NAMALWA (cell line): Measurements from ENCODE around the gene TCF15.

Experiments
- DNase-seq: peaks from one replicate; pipeline ENCODE4 v3.0.0-alpha.2; 2015; ENCODE audit warnings: low spot score

TCF15 gene

DNA sequence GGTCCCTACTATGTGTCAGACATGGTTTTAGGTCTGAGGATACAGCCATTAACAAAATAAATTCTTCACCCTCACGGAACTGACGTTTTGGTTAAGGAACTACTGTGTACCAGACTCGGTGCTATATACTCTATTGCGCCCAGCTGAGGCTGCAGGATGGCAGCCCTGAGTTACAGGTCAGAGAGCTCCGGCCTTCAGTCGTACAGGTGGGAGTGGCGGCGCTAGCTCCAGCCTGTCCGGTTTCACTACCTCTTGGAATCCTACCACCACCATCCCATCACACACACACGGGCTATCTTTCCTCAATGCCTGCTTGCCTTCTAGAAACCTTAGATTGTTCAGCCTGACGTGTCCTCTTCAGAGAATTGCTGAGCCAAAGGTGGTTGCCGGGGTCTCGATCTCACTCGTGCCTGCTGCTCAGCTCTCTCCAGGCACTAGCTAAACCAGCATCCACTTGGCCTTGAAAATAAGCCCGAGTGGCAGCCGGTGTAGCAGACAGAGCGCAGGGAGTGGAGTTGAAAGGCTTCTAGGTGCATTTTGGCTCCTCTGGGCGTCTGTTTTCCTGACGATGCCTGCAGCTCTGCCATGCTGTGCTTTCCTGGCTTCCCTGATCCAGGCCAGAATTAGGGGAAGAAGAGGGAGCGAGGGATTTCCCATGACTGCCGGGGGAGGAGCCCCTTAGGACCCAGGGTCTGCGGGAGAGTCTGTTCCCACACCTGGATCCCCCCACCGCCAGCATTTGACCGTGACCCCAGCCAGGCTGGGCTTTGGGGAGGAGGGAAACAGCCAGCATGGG, 1.1 kb upstream of the TCF15 start:
- no peak for DNase-seq

DNA sequence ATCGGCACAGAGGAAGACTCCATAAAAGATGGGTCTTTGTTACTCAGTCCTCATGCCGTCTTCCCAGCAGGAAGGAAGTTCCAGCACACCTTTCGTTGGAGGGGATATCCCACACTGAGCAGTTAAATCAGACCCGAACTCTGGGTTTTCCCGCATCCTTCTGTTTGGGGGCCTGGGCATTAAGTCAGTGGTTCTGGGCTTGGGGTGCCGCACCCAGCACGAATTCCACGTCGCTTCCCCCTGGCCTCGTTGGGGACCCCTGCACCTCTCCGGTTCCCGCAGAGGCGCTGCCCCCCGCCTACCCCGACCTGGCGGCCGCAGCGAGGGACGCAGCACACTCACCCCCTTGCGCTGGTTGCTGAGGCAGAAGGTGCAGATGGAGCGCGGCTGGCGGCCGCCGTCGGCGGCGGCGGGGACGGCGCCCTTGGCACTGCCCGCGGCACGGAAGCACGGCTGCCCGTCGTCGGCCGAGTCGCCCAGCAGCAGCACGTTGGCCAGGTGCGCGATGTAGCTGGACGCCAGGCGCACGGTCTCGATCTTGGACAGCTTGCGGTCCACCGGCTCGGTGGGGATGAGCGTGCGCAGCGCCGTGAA, 641 bp downstream of the TCF15 start:
- DNase-seq: no peak

DNA sequence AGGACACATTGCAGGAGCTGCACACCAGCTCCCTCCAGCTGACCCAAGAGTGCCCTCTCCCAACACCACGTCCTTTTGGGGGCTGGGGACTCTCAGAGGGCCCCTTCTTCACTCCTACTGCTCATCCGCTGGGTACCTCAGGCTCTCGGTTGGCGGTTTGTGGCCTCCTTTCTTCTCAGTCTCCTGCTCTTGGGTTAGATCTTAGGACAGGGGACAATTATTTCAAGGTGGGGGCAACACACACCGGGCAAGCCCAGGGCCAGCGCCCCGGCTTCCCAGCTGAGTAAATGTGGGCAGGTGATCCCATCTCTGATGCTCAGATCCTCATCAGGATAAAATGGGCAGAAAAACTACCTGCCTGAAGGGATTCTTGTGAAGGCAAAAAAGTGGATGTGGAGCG, 1.1 kb downstream of the TCF15 start:
- no peak for DNase-seq

DNA sequence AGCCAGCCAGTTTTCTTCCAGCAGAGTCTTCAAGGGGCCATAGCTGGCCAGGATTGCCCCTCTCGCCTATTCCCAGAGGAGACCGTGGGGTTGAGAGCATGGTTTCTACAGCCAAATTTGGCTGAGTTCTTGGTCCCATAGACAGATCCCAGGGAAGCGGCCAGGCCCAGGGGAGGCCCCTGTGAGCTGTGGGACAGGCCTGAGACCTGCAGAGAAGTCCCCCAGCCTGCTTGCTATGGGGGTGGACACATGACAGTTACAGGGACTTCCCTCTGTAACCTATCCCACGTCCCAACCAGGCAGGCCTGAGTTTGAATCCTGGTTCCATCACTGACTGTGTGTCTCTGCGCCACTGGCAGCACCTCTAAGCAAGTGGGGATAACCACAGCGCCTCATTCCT, 2.6 kb downstream of the TCF15 start:
- DNase-seq: no peak

DNA sequence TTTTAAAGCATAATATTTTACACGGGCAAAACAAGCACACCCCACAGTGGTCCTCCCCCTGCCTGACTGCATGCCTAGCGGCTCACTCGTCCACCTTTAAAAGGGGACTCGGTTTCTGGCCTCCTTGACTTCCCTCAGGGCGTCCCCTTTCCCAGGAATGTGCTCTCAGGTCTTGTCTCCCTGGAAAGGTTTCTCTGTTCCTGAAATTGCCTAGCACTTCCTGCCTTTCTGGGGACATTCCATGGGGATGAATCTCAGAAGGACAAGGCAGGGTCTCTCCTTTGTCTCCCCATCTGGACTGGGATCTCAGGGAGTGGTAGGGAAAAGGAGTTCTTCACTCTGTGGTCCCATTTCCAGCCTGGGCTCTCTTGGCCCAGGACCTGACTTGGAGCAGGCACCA, 4.9 kb downstream of the TCF15 start:
- no peak for DNase-seq

DNA sequence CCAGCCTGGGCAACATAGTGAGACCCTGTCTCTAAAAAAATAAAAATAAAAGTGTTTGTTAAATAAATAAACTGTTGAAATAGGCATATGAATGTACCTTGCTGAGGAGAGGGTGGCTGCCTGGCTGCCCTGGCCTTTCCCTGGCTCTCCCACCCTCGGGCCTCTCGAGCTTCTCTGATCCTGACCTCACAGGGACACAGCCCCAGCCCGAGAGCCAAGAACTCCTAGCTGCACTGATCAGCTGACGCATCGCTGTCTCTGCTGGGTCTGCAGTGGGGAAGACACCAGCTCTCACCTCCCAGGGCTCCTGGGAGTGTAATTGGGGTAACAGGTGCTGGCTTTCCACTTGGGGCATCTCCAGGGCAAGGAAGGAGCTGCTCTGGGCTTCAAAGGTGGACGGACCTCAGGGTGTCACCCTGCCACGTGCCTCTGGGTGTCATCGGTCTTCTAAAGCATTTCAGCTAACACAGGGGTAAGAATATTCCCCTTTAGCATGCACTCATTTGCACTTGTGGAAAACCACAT, 6.9 kb downstream of the TCF15 start:
- DNase-seq: no peak

DNA sequence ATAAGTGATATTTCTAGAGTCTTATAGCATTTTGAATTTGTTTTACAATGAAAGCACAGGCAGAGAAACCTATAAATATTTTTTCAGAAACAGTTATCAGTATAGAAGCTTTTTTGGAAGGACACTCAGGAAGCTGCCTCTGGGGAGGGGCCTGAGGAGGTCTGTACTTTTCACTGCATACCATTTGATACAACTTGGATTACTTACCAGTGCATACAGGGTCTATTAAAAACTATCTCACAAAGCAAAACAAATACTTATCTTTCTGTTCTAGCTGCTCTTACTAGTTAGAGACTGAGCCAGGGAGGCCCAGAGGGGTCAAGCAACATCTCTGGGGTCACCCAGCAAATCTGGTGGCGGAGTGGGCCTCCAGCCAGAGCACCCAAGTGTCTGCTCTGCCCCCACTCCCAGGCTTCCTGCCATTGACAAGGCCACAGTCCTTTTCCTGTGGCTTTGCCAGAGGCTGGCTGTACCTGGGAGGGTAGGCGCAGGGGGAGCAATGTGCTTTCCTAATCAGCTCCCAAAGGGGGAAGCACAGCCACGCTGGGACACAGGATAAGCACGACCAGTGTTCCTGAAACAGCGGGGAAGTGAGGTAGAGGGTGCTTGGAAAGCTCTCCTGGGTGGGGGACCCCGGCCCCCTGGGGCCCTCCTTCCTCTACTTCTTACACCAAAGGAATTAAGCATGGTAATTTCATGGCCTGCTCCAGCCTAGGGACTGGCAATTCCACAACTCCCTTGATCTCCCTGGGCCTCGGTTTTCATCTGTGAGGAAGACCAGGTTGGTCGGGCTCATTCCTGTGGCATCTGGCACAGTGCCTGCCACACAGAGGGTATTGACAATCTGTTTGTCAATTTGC, 7.8 kb downstream of the TCF15 start:
- no peak for DNase-seq

DNA sequence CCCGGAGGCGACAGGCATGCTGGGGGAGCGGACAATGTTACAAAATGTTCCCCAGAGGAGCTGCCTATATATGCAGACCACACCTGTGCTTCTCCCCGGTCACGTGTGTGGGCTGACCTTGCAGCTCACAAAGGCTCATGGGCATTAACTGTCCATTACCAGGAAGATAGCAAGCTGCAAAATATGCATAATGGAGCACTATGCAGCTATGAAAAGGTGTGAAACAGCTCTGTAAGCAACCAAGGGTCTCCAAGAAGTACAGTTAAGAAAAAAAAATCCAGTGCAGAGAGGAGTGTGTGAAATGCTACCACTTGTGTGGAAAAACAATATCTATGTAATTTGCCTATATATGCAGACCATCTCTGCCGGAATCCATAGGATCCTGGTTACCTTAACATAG, 9.4 kb downstream of the TCF15 start:
- no peak for DNase-seq

DNA sequence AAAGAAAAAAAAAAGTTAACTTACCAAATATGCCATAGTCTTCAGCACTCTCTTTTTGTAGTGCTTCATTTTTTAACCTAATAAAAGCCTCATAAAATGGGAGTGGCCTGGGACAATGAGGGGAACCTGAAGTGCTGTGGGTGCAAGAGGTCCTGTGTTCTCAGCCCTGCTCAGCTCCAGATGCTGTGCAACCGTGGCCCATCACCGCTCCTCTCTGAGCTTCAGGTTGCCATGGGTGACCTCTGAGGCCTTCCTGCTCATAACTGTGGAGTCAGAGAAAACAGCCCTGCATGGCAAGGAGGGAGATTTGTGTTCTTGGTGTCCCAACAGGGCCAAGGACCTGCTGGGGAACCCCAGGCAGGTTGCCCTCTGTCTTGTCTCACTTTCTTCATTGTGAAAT, 10.0 kb downstream of the TCF15 start:
- no peak for DNase-seq

DNA sequence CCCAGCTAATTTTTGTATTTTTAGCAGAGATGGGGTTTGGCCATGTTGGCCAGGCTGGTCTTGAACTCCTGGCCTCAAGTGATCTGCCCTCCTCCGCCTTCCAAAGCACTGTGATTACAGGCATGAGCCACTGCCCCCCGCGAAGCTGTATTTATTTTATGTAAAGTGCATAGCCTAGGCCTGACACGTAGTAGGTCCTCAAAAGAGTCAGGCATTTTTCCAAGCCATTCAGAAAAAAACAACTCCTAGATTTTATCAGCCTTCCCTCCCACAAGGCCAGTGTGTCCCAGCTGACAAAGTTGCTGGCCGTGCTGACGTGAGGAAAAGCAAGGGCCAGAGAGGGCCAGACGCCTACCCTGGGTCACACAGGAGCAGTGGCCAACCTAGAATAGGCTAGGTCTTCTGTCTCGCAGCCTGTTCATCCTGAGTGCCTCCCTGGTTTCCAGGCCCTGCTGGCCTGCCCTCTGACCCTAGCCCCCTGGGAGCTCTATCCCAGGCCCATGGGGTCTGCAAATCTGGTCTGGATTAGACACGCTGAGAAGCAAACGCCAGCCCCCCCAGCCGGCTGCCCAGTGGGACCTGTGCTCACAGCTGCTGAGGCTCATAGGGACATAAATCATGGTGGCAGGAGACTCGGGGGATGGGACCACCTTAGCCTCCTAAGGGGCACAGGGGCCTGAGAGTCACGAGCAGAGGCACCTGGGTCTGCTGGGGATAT, 11.8 kb downstream of the TCF15 start:
- no peak for DNase-seq

DNA sequence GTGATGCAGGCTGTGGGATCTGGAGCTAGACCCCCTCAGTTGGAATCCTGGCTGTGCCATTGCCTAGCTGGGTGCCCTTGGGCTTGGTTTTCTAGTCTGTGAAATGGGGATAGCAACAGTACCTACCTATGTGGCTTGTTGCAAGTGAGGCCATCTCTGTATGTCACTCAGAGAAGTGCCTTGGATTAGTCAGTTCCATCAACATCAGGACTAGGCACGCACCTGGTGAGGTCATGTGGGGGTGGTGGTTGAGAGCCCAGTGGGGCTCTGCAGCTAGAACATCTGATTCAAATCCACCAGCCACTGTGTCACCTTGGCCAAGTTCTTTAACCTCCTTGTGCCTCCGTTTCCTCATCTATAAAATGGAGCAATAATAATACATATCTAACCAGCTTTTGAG, 12.5 kb downstream of the TCF15 start:
- DNase-seq: no peak

DNA sequence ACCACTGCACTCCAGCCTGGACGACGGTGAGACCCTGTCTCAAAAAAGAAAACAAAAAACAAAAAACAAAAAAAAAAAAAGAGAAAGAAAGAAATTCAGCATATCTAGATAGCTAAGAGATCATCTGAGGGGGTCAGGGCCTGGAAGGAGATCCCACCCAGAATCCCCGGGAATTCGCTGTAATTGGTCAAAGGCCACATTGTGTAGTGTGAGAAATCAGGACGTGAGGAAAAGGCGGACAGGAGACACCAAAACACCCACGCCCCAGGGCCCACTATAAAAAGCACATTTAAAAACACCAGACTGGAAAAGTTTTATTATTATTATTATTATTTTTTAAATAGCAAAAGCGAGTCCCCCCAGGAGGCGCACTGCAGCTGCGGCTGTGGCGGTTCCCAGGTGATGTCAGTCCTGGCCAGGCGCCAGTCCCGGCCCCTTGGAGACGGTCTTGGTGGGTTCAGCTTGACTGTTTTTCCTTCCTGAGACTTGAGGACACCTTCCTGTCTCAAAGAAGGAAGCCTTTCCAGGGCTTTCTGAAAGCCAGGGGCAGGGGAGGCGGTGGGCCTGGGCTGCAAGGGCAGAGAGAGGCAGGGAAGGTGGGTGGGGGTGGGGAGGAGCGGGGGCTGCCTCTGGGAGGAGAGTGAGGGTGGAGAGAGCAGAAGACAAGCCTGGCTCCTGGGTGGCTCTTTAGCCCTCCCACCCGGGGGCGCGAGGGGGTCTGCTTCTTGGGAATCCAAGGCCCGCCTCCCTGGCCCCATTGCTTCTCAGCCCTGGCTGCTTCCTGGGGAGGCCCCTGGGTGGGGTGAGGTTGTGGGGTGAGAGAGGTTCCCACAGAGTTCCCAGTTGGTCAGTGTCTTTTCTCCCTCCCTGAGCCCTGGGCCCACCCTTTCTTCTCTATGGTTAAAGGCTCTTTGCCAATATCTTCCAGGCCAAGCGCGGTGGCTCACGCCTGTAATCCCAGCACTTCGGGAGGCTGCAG, 14.5 kb downstream of the TCF15 start:
- DNase-seq: peak; percentile 37

DNA sequence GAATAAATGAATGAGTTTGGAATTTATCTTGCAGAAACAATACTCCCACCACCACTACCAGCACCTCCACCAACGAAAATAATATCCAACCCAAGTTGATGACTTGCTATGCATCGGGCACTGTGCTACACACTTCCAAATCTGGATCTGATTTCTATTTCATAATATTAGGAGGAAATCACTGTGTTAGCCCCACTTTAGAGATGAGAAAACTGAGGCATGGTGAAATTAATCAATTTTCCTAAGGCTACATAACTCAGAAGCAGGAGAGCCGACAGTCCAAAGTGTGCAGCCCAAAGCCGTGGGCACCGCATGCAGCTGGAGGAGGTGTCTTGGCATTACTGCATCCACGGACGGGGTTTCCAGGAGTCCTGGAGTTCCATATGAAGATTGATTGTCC, 17.6 kb downstream of the TCF15 start:
- DNase-seq: no peak

DNA sequence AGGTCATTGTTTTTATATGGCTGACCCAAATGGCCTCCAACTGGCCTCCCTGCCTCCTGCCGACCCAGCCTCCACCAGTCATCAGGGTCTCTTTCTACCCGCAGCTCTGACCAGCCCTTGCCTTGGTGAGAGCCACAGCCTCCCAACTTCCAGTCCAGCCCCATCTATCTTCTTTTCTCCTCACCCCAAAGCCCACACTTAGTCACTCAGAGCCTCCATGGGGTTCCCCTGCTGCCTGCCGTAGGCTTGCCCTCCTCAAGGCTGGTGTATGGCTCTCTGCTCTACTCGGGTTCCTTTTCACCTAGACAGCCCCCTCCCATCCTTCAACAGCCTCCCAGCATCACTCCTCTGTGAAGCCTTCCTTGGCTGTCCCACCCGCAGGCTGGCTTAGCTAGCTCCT, 18.2 kb downstream of the TCF15 start:
- no peak for DNase-seq

DNA sequence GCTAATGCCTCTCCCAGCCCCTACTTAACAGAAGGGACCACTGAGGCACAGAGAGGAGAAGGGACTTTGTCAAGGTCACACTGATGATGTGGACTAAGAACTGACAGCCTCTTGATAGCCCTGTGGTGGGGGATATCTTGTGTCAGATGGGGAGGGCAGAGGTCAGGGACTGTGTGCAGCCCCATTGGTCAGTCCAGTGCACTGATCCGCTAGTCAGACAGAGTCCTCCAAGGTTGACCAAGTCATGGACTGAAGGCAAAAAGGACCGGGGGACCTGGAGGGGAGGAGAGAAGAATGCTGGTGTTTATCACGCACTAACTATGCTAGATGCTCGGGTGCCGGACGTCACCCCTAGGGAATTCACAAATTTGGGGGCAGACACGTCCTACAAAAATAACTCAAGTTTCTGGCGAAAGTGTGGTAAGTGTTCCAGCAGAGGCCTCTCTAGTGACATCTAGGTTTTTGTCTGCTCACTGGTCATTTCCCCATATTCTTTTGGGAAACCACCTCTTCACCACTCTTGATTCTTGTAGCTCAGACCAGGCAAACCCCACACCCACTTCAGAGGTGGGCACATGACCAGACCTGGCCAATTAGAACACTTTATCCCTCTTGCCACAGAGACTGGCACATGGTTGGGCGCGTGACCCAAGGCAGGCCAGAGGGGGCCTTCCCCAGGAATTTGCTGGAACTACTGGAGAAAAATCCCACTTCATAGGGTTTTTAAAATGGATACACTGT, 21.0 kb downstream of the TCF15 start:
- peak; percentile 26 for DNase-seq

DNA sequence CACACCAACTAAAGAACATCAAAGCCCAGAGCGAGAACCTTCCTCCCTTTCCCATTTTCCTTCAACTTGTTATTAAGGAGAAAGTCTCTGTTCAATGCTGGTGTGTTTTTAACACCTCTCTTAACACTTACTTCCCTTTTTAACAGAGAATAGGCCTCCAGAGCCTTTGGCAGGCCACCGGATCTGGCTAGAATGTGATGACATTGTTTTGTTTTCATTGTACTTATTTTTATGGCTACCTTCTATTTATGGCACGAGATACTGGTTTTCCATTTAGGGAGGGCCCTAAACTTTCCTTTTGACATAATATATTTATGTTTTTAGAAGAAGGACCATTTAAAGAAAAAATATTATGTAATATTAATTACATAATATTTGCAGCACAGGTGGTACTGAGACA, 21.6 kb downstream of the TCF15 start:
- no peak for DNase-seq

DNA sequence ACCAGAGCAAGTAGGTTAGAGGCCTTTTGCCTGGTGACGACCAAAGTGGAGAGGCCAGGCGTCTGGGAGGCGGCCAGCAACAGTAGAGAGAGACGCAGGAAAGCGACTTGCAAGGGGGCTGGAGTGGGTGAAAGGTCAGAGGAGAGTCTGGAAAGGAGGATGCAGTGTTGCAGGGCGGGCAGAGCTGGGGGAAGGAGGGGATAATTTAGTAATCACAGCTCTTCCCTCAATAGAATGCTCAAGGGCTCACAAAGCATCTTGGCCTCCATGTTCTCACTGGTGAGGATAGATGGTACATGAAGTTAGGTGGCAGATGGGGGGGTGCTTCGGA, 25.2 kb downstream of the TCF15 start:
- DNase-seq: no peak

DNA sequence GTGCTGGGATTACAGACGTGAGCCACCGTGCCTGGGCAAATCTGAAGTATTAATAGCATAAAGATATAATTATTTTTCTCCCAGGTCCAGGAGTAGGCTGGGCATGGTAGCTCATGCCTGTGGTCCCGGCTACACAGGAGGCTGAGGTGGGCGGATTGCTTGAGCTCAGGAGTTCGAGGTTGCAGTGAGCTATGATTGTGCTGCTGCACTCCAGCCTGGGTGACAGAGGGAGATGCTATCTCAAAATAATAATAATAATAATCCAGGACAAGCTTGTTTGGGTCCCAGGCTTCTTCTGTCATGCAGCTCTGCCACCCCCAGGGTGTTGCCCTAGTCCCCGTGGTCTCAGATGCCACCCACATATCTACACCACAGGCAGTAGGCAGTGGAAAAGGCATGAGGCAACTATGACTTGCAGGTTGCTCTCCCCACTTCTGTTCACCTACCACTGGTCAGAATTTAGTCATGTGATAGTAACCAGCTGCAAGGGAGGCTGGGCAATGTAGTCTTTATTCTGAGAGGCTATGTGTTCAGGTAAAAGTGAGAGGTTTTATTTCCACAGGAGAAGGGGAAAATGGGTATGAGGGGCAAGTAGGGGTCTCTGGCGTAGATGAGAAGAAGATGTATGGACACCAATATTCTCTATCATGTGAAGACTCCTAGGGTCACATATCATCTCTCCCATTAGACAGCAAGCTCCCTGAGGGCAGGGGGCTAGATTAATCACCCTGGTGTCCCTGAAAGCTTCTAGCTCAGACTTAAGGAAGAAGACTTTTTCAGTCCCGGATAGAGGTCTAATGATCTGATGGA, 25.7 kb downstream of the TCF15 start:
- DNase-seq: peak; percentile 67

DNA sequence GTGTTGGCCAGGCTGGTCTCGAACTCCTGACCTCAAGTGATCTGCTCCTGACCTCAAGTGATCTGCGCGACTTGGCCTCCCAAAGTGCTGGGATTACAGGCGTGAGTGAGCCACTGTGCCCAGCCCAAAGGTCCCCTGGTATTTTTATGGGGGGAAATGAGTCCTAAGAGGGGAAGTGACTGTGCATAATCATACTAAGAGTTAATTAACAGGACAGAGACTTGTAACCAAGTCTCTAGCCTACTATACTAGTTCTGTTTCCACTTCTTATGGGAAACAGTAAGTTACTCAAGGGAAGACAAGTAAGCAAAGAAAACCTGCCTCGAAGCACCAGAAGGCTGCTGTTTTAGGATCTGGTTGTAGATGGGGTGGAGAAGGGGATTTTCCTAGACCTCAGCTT, 27.9 kb downstream of the TCF15 start:
- DNase-seq: no peak
